DND-41 (cell line): ENCODE data around the gene CYB561A3.
"Not testable (repeated sequence)": the region's sequence is repeated elsewhere in the genome, so short reads cannot be mapped to it uniquely, and the experiment has no call there.

ENCODE experiments used
- ATAC-seq: fragments of 200-7000 bp; cut with Tn5 transposase; 3 replicates; pipeline ENCODE4 v1.9.1; 2021; ENCODE audit warnings: low read depth; ENCODE audit not compliant: insufficient read depth
- DNase-seq: peaks from one replicate; pipeline ENCODE4 v3.0.0-alpha.2; 2020
- H2AFZ ChIP-seq: 2 replicates; pipeline ENCODE4 v1.6.0; 2012; ENCODE audit warnings: low read depth, low read length
- H3K27ac ChIP-seq: 2 replicates; pipeline ENCODE4 v1.5.1; 2012; ENCODE audit warnings: low read length, inconsistent platforms
- H3K27me3 ChIP-seq: fragments of 200-600 bp; sonication (generic); 2 replicates; pipeline ENCODE4 v1.6.0; 2012; ENCODE audit warnings: low read length, mild to moderate bottlenecking, inconsistent platforms; ENCODE audit not compliant: insufficient read depth, poor library complexity
- H3K36me3 ChIP-seq: 2 replicates; pipeline ENCODE4 v1.5.1; 2012; ENCODE audit warnings: low read length, inconsistent platforms; ENCODE audit not compliant: insufficient read depth
- H3K4me1 ChIP-seq: 2 replicates; pipeline ENCODE4 v1.5.1; 2012; ENCODE audit warnings: mild to moderate bottlenecking, low read length; ENCODE audit not compliant: insufficient read depth
- H3K4me2 ChIP-seq: 2 replicates; pipeline ENCODE4 v1.6.0; 2012; ENCODE audit warnings: mild to moderate bottlenecking, moderate library complexity, low read length, inconsistent platforms; ENCODE audit not compliant: insufficient read depth
- H3K4me3 ChIP-seq, 2 experiments: fragments of 200-600 bp in 1 of 2; shearing (Covaris generic) in 1 of 2; 2 replicates each; pipeline ENCODE4 v1.5.1; 2012 to 2016; ENCODE audit warnings: inconsistent platforms in 2 of 2, low read length in 2 of 2, mild to moderate bottlenecking in 2 of 2, low read depth in 1 of 2, moderate library complexity in 1 of 2
- H3K79me2 ChIP-seq: 2 replicates; pipeline ENCODE4 v1.6.0; 2012; ENCODE audit warnings: low read length, inconsistent platforms; ENCODE audit not compliant: insufficient read depth
- H3K9ac ChIP-seq: 2 replicates; pipeline ENCODE4 v1.6.0; 2012; ENCODE audit warnings: low read depth, mild to moderate bottlenecking, inconsistent platforms, low read length, moderate library complexity
- H3K9me3 ChIP-seq: 2 replicates; pipeline ENCODE4 v1.5.1; 2012; ENCODE audit warnings: low read length, moderate library complexity, mild to moderate bottlenecking, inconsistent platforms; ENCODE audit not compliant: insufficient read depth, severe bottlenecking
- H4K20me1 ChIP-seq: 2 replicates; pipeline ENCODE4 v1.6.0; 2012; ENCODE audit warnings: low read length; ENCODE audit not compliant: insufficient read depth
- CTCF ChIP-seq: IDR thresholded peaks from 2 replicates; pipeline ENCODE4 v1.5.1; 2012; ENCODE audit warnings: borderline replicate concordance, low read length, moderate library complexity, mild to moderate bottlenecking; ENCODE audit not compliant: poor library complexity, severe bottlenecking; ENCODE audit errors: extremely low read depth
- EZH2 ChIP-seq: IDR thresholded peaks from 3 replicates; pipeline ENCODE4 v1.6.1; 2012; ENCODE audit warnings: borderline replicate concordance, low read depth, mild to moderate bottlenecking, moderate library complexity, low read length, inconsistent platforms; ENCODE audit not compliant: severe bottlenecking

Gene CYB561A3

GRCh38 chr11:61384271-61385242 lies 22.9 kb upstream of the CYB561A3 start:
- Histone ChIP-seq H3K9ac (no peak overlapping the region), H3K36me3 (no peaks in the 10 kb centered on the region), H3K27me3 (no peaks in the 10 kb centered on the region), H3K27ac (no peak overlapping the region), H3K4me1 (no peaks in the 10 kb centered on the region), H3K4me3 (no peak overlapping the region), H3K9me3 (no peaks in the 10 kb centered on the region), H3K79me2 (no peaks in the 10 kb centered on the region), H3K4me2 (no peak overlapping the region), H4K20me1 (no peaks in the 10 kb centered on the region), H2AFZ (no peak overlapping the region)
- no peak for TF ChIP-seq CTCF
- TF ChIP-seq EZH2, result no peak
- no peak for DNase-seq
- no peak for ATAC-seq

GRCh38 chr11:61383859-61384258 lies 22.2 kb upstream of the CYB561A3 start:
- H3K9ac ChIP-seq, DNase-seq, H3K4me3 ChIP-seq, H3K27me3 ChIP-seq, H4K20me1 ChIP-seq, H3K4me1 ChIP-seq, H3K27ac ChIP-seq, H3K36me3 ChIP-seq, H2AFZ ChIP-seq, ATAC-seq, H3K79me2 ChIP-seq, H3K4me2 ChIP-seq, H3K9me3 ChIP-seq: not testable (repeated sequence)

- Histone ChIP-seq H3K4me1 (no peaks in the 10 kb centered on the region), H2AFZ (no peak overlapping the region), H3K4me3 (no peak overlapping the region), H3K4me2 (no peak overlapping the region), H3K27ac (no peak overlapping the region), H4K20me1 (no peaks in the 10 kb centered on the region), H3K79me2 (no peaks in the 10 kb centered on the region), H3K9ac (no peak overlapping the region), H3K27me3 (no peaks in the 10 kb centered on the region), H3K36me3 (peaks cover under 1% of the 10 kb centered on the region; the same call in 1 of the 2 replicates), H3K9me3 (no peaks in the 10 kb centered on the region)
- no peak for TF ChIP-seq EZH2
- TF ChIP-seq CTCF, result no peak
- ATAC-seq (no peak), DNase-seq (no peak)
These were observed 19.2 kb upstream of the CYB561A3 start for GRCh38 chr11:61380884-61381283.

GRCh38 chr11:61378713-61379313 lies 17.1 kb upstream of the CYB561A3 start:
- H2AFZ ChIP-seq, result no peak overlapping the region
- no peaks in the 10 kb centered on the region for H3K27me3 ChIP-seq
- peaks cover 14% of the 10 kb centered on the region for H3K9me3 ChIP-seq
- H3K4me3 ChIP-seq, result no peak overlapping the region
- H3K79me2 ChIP-seq, result no peaks in the 10 kb centered on the region
- no peaks in the 10 kb centered on the region for H3K4me1 ChIP-seq
- no peak for DNase-seq
- H3K36me3 ChIP-seq, result peaks cover 18% of the 10 kb centered on the region; the same call in 1 of the 2 replicates
- no peak for ATAC-seq
- TF ChIP-seq EZH2 (no peak), CTCF (no peak)
- H3K9ac ChIP-seq, result no peak overlapping the region
- H3K4me2 ChIP-seq, result no peak overlapping the region
- no peak overlapping the region for H3K27ac ChIP-seq
- no peaks in the 10 kb centered on the region for H4K20me1 ChIP-seq
